ENCODE measurements around the gene CHD9.

- TF ChIP-seq CTCF (IDR thresholded peaks at IDR 0.05) (no peak), POLR2A (IDR thresholded peaks at IDR 0.05) (no peak)
Measured at GRCh38 chr16:53132406-53132805, 77.6 kb downstream of the CHD9 start.
